ENCODE measurements around the gene NCS1.

DNA sequence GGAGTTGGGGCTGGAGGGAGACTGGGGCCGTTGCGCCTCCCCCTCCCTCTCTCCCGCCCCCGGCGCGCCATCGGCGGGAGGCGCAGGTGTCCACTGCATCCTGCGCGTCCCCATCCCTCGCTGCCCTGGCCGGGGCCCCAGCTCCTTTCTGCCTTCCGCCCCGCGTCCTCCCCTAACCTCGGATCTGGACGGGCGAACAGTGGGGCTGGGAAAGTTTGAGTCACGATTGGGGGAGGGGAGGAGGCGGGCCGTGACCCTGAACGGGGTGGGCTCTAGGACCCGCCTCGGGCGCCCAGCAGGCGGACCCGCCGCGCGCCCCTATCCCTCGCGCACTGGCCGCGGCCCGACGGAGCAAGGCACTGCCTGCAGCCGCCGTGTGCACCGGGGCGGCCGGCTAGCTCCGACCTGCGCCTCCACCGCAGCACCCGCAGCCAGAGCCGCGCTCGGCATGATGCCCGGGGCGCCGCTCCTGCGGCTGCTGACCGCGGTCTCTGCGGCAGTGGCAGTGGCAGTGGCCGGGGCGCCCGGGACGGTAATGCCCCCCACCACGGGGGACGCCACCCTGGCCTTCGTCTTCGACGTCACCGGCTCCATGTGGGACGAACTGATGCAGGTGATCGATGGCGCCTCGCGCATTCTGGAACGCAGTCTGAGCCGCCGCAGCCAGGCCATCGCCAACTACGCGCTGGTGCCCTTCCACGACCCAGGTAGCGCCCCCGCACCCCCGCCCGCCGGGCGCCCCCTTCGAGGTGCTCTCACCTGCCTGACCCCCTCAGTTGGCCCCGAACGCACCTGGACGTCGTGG, 93.4 kb downstream of the NCS1 start, which contains the start of gene HMCN2:
- TF ChIP-seq POLR2AphosphoS5 (IDR thresholded peaks at IDR 0.05), result peak; percentile 71
- TF ChIP-seq, protein P1, sequence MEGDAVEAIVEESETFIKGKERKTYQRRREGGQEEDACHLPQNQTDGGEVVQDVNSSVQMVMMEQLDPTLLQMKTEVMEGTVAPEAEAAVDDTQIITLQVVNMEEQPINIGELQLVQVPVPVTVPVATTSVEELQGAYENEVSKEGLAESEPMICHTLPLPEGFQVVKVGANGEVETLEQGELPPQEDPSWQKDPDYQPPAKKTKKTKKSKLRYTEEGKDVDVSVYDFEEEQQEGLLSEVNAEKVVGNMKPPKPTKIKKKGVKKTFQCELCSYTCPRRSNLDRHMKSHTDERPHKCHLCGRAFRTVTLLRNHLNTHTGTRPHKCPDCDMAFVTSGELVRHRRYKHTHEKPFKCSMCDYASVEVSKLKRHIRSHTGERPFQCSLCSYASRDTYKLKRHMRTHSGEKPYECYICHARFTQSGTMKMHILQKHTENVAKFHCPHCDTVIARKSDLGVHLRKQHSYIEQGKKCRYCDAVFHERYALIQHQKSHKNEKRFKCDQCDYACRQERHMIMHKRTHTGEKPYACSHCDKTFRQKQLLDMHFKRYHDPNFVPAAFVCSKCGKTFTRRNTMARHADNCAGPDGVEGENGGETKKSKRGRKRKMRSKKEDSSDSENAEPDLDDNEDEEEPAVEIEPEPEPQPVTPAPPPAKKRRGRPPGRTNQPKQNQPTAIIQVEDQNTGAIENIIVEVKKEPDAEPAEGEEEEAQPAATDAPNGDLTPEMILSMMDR (IDR thresholded peaks at IDR 0.05), result peak in 2 of 4 experiments; percentile 8 to 14
- peak; percentile 14 to 33 for TF ChIP-seq POLR2A (IDR thresholded peaks at IDR 0.05)
- TF ChIP-seq EP300 (IDR thresholded peaks at IDR 0.05), result no peak

Measured in gastroesophageal sphincter (tissue), 3 donors.